Measurements from ENCODE around the gene ZC3H18. TPM values are rescaled to one million over a fixed set of nuclear protein-coding genes. Genes with fewer than 3 reads are reported as not detected.
A peak's percentile ranks its signal among the peaks of the same experiment; 100 is the strongest.

The ZC3H18 gene
- total and polyA plus RNA-seq, 2 experiments from 2014 or later, result 16.8 to 37.1 TPM

DNA sequence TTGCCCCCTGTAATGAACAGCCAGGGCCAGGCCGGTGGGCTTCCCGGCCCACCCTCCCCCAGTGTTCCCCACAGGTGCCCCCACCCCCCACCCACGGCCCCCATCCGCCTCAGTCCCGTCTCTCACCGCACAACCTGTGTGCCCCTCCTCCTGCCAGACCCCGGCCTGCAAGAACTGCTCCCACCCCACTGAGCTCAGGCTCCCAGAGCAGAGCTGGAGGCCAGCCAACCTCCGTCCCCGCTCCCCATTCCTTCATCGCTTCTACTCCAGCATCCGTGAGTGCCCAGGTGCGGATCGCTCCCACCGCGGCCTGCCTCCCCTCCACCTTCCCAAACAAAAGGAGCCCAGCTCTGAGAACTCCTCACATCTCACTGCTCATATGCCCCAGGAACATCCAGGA is 88.5 kb downstream of the ZC3H18 start:
- peaks cover 35% of the 10 kb centered on the region for H4K20me1 ChIP-seq (ENCODE audit: insufficient read depth, poor library complexity, severe bottlenecking)

DNA sequence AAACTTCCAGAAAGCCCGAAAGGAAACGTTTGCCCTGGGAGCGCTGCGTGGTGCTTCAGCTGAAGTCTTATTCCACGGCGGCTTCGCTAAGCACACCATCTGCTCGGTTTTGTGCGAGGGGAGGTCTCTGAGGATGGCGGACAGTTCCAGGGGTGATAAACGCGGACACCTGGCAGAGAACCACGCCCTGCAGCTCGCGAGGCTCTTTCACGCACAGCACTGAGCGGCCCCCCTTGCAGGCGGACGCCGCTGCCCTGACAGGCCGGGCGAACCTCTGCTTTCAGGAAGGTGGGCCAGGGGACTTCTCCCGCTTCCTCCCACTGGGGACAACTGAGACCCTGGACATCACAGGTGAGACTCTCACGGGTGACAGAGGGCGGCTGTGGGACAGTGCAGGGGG is 89.0 kb downstream of the ZC3H18 start:
- TF ChIP-seq EZH2phosphoT487 (IDR thresholded peaks at IDR 0.05; ENCODE audit: low read depth, severe bottlenecking, unreplicated experiment) (no peak), EZH2 (IDR thresholded peaks at IDR 0.05; ENCODE audit: borderline replicate concordance) (no peak)
- TF ChIP-seq, protein P1, sequence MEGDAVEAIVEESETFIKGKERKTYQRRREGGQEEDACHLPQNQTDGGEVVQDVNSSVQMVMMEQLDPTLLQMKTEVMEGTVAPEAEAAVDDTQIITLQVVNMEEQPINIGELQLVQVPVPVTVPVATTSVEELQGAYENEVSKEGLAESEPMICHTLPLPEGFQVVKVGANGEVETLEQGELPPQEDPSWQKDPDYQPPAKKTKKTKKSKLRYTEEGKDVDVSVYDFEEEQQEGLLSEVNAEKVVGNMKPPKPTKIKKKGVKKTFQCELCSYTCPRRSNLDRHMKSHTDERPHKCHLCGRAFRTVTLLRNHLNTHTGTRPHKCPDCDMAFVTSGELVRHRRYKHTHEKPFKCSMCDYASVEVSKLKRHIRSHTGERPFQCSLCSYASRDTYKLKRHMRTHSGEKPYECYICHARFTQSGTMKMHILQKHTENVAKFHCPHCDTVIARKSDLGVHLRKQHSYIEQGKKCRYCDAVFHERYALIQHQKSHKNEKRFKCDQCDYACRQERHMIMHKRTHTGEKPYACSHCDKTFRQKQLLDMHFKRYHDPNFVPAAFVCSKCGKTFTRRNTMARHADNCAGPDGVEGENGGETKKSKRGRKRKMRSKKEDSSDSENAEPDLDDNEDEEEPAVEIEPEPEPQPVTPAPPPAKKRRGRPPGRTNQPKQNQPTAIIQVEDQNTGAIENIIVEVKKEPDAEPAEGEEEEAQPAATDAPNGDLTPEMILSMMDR (IDR thresholded peaks at IDR 0.05; ENCODE audit: poor library complexity), result no peak
- Histone ChIP-seq H3K9me2 (replicated peaks; ENCODE audit: insufficient read depth) (no peaks in the 10 kb centered on the region), H3K79me2 (peaks cover 45% of the 10 kb centered on the region), H3K36me3 (replicated peaks; ENCODE audit: insufficient read depth, low read depth) (no peaks in the 10 kb centered on the region), H3K27me3 (no peaks in the 10 kb centered on the region), H4K20me1 (ENCODE audit: insufficient read depth, poor library complexity, severe bottlenecking) (peaks cover 35% of the 10 kb centered on the region), H3K4me3 (no peak overlapping the region), H2AFZ (no peak overlapping the region), H3K27ac (no peak overlapping the region), H3K4me2 (no peak overlapping the region), H3K9me3 (ENCODE audit: low read depth) (no peaks in the 10 kb centered on the region), H3K4me1 (ENCODE audit: insufficient read depth) (peaks cover 19% of the 10 kb centered on the region)
- WGBS (ENCODE audit: low lambda C conversion rate, missing lambda C conversion rate), result 98% methylated on average over 25 of the region's 25 CpGs
- no peak for DNase-seq (ENCODE audit: low spot score)

More for the DNA sequence above, 88.5 kb downstream of the ZC3H18 start:
- TF ChIP-seq, protein P1 (IDR thresholded peaks at IDR 0.05; ENCODE audit: poor library complexity), result no peak
- TF ChIP-seq EZH2 (IDR thresholded peaks at IDR 0.05; ENCODE audit: borderline replicate concordance) (no peak), EZH2phosphoT487 (IDR thresholded peaks at IDR 0.05; ENCODE audit: low read depth, severe bottlenecking, unreplicated experiment) (no peak)
- H2AFZ ChIP-seq, result no peak overlapping the region
- no peak overlapping the region for H3K4me3 ChIP-seq
- H3K36me3 ChIP-seq (replicated peaks; ENCODE audit: insufficient read depth, low read depth), result no peaks in the 10 kb centered on the region
- H3K4me1 ChIP-seq (ENCODE audit: insufficient read depth), result peaks cover 18% of the 10 kb centered on the region
- DNase-seq (ENCODE audit: low spot score), result no peak
- no peaks in the 10 kb centered on the region for H3K9me2 ChIP-seq (replicated peaks; ENCODE audit: insufficient read depth)
- no peaks in the 10 kb centered on the region for H3K9me3 ChIP-seq (ENCODE audit: low read depth)
- H3K27me3 ChIP-seq, result no peaks in the 10 kb centered on the region
- WGBS (ENCODE audit: low lambda C conversion rate, missing lambda C conversion rate), result 98% methylated on average over 7 of the region's 15 CpGs
- no peak overlapping the region for H3K4me2 ChIP-seq
- H3K27ac ChIP-seq, result no peak overlapping the region
- peaks cover 41% of the 10 kb centered on the region for H3K79me2 ChIP-seq

DNA sequence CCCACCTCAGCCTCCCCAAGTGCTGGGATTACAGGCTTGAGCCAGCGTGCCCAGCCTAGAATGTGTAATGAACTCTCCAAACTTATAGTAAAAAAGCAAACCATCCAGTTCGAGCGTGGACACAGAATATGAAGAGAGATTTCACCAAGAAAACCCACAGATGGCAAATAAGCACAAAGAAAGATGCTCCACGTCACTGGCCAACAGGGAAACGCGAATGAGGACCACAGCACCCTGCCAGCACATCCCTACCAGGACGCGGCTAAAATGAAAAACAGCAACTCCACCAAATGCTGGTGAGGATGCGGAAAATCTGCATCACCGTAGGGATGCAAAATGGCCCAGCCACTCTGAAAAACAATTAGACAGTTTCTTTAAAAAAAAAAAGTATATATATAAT is 91.3 kb downstream of the ZC3H18 start:
- H3K27me3 ChIP-seq, result no peaks in the 10 kb centered on the region
- peaks cover 35% of the 10 kb centered on the region for H4K20me1 ChIP-seq (ENCODE audit: insufficient read depth, poor library complexity, severe bottlenecking)
- no peaks in the 10 kb centered on the region for H3K9me3 ChIP-seq (ENCODE audit: low read depth)
- TF ChIP-seq, protein P1 (IDR thresholded peaks at IDR 0.05; ENCODE audit: poor library complexity), result no peak
- no peak for TF ChIP-seq EZH2phosphoT487 (IDR thresholded peaks at IDR 0.05; ENCODE audit: low read depth, severe bottlenecking, unreplicated experiment)
- no peak for TF ChIP-seq EZH2 (IDR thresholded peaks at IDR 0.05; ENCODE audit: borderline replicate concordance)
- no peak overlapping the region for H3K27ac ChIP-seq
- peaks cover 20% of the 10 kb centered on the region for H3K4me1 ChIP-seq (ENCODE audit: insufficient read depth)
- H3K4me2 ChIP-seq, result peak overlapping the region; percentile 91
- H3K9me2 ChIP-seq (replicated peaks; ENCODE audit: insufficient read depth), result no peaks in the 10 kb centered on the region
- no peak for DNase-seq (ENCODE audit: low spot score)
- H3K36me3 ChIP-seq (replicated peaks; ENCODE audit: insufficient read depth, low read depth), result no peaks in the 10 kb centered on the region
- no peak overlapping the region for H2AFZ ChIP-seq
- H3K4me3 ChIP-seq, result no peak overlapping the region
- peaks cover 57% of the 10 kb centered on the region for H3K79me2 ChIP-seq
- 91% methylated on average over 10 of the region's 10 CpGs for WGBS (ENCODE audit: low lambda C conversion rate, missing lambda C conversion rate)
